ENCODE measurements around the gene RALGPS1.

- TF ChIP-seq, protein P1, sequence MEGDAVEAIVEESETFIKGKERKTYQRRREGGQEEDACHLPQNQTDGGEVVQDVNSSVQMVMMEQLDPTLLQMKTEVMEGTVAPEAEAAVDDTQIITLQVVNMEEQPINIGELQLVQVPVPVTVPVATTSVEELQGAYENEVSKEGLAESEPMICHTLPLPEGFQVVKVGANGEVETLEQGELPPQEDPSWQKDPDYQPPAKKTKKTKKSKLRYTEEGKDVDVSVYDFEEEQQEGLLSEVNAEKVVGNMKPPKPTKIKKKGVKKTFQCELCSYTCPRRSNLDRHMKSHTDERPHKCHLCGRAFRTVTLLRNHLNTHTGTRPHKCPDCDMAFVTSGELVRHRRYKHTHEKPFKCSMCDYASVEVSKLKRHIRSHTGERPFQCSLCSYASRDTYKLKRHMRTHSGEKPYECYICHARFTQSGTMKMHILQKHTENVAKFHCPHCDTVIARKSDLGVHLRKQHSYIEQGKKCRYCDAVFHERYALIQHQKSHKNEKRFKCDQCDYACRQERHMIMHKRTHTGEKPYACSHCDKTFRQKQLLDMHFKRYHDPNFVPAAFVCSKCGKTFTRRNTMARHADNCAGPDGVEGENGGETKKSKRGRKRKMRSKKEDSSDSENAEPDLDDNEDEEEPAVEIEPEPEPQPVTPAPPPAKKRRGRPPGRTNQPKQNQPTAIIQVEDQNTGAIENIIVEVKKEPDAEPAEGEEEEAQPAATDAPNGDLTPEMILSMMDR (conservative IDR thresholded peaks at IDR 0.05): no peak
- no peak for TF ChIP-seq ZFX (IDR thresholded peaks at IDR 0.05)
Measured at GRCh38 chr9:127053960-127054359, 139.4 kb downstream of the RALGPS1 start.
